ENCODE measurements around the gene RELB.

The RELB gene

DNA sequence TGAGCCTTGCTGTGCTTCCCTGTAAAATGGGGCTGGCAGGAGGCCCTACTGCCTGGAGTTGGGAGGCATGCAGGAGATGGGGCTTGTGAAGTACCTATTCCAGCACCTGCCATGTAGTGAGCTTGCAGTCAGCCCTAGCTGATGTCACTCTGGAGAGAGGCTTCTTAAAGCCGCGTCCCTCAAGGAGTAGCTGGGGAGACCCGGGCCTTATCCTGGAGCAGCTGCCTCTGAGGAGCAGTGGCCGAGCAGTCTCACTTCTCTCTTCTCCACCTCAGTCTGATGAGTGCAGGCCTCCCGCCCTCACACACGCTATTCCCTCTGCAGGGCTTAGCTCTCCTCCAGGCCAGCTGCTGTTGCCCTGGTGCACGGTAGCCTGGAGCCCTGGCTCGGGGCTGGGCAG, 55.6 kb downstream of the RELB start:
- in situ Hi-C loops (cut with MboI; ENCODE audit: low sequenced_read_pairs), result no loop called here

DNA sequence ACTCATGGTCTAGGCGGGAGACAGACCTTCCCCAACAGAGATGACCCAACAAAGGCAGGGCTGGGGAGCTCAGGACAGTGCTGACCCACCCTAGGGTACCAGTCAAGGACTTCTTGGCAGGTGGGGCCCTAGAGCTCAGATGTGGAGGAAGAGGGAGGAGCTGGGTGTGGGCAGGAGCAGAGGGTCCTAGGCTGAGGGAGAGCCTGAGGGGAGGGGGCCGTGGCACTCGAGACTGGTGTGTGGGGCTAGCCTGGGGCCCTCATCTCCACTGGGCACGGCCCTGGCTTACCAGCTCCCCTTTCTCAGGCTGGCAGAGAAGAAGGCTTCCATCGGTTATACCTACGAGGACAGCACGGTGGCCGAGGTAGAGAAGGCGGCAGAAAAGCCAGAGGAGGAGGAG, 56.2 kb downstream of the RELB start:
- in situ Hi-C loops (cut with MboI; ENCODE audit: low sequenced_read_pairs), result no loop called here

DNA sequence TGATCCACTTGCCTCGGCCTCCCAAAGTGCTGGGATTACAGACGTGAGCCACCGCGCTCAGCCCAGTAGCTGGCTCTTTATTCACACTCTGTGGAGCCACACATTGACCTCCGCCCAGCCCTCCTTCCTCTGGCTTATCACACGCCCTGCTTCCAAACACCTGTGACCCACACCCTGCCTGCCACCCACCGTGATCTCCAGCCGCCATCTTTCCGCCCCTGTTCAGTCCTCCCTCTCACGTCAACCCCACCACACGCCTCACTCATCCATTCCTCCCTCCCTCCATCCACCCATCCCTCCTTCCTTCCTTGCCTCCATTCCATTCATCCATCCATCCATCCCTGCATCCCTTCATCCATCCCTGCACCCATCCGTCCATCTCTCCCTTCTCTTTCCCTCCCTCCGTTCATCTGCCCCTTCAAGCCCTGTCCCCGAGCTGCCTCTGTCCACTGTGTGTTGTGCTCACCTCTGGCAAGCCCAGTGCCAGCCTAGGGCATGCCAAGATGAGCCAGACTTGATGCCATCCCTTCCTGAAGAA, 57.4 kb downstream of the RELB start:
- in situ Hi-C loops (cut with MboI; ENCODE audit: low sequenced_read_pairs), result no loop called here

DNA sequence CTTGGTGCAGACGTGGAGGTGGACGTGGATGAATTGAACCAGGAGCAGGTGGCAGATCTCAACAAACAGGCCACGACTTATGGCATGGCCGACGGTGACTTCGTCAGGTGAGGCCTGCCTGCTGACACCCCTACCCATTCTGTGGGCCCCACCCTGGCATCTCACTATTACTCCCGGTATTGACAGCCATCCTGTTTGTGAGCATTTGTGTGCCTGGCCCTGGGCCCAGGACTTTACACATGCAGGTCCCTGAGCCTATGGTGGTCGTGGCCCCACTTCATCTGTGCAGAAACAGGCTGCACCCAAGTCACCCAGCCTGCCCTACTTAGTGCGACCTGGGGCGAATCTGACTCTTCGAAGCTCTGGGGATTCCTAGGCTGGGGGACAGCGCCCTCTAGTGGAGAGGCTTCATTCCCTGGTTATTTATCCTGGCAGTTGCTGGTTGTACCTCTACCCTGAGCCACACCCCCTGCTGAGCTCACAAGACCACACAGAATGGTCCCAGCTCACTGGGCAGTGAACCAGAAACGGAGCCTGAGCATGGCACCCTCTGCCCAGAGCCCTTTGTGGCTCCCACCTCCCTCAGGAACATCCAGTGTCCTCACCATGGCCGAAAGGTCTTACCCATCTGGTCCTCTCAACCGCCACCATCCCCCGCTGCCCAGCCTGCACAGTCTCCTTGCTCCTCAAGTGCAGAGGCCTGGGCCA, 58.1 kb downstream of the RELB start:
- in situ Hi-C loops (cut with MboI; ENCODE audit: low sequenced_read_pairs), result no loop called here

DNA sequence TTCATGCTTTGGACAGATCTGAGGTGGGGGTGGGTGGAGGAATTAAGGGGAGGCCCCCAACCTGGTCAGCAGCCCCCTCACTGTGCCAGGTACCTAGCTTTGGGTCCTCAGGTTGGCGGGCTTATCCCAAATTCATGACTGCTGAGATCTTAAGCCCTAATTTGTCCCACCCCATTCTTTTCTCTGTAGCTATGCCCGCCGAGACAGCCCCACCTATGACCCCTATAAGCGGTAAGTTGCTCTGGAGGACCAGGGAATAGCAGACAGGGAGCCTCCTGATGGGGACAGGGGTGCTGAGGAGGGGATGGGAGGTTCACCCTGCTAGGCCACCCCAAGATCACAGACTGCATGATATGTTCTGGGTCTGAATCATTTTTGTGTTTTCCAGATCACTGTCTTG, 60.7 kb downstream of the RELB start:
- in situ Hi-C loops (cut with MboI; ENCODE audit: low sequenced_read_pairs), result no loop called here

DNA sequence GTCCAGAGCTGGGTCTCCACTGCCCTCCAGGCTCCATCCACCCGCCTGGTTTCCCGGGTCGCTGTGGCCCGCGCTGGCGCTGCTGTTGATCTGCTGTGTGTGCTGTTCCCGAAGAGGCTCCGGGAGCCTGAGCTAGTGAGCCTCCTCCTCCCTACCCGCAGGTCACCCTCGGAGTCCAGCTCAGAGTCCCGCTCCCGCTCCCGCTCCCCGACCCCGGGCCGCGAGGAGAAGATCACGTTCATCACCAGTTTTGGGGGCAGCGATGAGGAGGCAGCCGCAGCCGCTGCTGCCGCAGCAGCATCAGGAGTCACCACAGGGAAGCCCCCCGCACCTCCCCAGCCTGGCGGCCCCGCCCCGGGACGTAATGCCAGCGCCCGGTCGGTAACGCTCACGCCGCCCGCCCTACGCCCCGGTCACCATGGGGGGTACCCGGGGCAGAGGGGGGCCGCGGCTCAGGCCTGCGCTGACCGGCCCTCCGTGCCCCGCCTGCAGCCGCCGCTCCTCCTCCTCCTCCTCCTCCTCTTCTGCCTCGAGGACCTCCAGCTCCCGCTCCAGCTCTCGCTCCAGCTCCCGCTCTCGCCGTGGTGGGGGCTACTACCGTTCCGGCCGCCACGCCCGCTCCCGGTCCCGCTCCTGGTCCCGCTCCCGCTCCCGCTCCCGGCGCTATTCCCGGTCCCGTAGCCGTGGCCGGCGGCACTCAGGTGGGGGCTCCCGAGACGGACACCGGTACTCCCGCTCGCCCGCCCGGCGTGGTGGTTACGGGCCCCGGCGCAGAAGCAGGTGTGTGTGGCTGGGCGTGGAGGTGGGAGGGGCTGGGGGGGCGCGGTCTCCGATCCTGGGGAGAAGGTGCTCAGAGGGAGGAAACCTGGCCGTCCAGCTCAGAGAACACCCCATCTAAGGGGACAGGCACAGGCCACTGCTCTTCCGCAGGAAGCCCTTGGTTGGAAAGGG, 62.9 kb downstream of the RELB start:
- in situ Hi-C loops (cut with MboI; ENCODE audit: low sequenced_read_pairs), result no loop called here

DNA sequence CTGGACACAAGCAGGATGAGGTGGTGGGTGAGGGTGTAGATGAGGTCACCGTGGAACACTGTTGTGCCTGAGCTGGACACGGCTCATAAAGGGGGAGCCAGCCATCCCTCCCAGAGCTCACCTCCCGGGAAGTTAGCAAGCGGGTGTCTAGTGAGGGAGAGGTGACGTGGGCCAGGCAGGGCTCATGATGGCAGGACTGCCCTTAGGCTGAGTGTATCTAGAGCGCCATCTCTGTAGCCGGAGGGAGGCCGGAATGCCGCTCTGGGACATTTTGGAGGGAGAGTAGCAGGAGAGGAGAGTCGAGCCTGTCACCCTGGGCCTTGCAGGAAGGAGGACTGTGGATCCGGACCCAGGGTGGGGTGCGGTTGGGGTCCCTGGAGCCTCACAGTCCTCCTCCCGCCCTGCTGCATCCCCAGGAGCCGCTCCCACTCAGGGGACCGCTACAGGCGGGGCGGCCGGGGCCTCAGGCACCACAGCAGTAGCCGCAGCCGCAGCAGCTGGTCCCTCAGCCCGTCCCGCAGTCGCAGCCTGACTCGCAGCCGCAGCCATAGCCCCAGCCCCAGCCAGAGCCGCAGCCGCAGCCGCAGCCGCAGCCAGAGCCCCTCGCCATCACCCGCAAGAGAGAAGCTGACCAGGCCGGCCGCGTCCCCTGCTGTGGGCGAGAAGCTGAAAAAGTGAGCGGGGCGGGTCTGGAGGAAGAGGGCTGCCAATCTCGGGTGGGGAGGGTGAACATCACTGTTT, 65.8 kb downstream of the RELB start:
- in situ Hi-C loops (cut with MboI; ENCODE audit: low sequenced_read_pairs), result no loop called here

DNA sequence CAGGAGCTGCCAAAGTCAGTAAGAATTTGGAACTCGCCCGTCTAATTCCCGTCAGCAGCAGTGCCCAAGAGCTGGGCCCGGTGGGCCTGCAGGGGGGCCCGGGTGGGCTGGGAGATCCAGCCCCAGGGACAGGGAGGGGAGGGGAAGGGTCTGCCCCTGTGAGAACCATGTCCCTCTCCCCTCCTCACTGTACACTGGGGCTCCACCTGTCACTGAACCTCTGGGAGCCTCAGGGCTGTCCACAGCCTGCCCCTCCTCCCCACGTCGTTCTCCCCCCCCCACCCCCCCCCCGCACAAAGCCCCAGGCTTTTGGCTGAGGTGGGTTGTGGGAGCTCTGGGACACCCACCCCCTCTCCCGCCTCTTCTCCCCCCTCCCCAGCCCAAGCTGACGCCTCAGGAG, 66.8 kb downstream of the RELB start:
- in situ Hi-C loops (cut with MboI; ENCODE audit: low sequenced_read_pairs), result no loop called here

DNA sequence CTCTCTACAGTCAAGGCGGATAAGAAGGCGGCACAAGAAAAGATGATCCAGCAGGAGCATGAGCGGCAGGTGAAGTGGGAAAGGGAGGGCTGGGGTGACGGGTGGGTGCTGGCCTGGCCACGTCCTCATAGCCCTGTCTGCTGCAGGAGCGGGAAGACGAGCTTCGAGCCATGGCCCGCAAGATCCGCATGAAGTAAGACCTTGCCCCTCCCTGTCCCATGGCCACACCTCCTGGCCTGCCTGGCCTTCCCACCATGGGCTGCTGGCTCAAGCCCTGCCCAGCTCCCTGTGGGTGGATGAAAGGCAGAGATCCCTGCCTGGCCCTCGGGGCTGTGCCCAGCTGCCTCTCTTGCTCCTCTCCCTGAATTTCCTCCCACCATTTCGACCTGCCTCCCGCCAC, 67.8 kb downstream of the RELB start:
- in situ Hi-C loops (cut with MboI; ENCODE audit: low sequenced_read_pairs), result no loop called here

DNA sequence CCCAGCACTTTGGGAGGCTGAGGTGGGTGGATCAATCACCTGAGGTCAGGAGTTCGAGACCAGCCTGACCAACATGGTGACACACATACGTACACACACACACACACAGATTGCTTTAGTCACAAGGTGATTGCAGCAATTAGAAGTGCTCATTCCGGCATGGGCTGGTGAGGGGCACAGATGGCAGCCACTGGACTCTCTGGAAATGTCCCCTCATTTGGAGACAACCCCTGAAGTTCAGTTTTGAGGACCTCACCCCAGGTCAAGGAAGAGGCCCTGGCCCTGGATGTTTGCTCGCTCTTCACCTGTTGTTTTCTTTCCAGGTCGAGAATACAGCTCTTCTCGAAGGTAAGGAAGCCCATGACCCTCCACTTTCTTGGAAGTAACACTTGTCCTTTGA, 69.0 kb downstream of the RELB start:
- in situ Hi-C loops (cut with MboI; ENCODE audit: low sequenced_read_pairs), result no loop called here

DNA sequence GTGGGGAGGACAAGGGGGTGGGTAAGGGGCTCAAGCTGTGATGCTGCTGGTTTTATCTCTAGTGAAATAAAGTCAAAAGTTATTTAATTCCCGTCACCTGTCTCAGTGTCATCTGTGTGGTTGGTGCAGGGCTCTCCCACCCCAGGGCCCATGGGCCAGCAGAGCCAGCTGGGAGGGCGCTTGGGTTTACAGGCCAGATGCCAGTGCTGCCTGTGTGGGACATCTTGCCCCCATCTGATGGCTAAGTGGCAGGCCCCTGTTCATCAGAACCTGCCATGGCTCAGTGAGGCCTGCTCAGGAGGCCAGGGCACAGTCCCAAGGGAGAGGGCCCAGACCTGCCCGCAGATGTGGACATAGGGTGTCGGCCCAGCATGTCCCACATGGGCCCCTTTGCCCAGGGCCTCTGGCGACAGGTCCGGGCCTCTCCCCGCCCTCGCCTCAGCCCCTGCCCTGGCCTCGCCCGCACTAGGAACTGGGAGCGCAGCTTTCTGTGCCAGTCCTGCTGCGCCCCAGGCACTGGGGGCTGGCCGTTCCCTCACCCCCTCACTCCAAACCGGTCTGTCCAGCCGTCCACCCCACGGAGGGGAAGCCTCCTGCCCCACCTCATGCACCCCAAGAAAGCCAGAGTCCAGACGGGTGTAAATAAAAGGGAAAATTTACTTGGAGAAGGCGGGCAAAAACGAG, 69.7 kb downstream of the RELB start:
- in situ Hi-C loops (cut with MboI; ENCODE audit: low sequenced_read_pairs), result no loop called here

DNA sequence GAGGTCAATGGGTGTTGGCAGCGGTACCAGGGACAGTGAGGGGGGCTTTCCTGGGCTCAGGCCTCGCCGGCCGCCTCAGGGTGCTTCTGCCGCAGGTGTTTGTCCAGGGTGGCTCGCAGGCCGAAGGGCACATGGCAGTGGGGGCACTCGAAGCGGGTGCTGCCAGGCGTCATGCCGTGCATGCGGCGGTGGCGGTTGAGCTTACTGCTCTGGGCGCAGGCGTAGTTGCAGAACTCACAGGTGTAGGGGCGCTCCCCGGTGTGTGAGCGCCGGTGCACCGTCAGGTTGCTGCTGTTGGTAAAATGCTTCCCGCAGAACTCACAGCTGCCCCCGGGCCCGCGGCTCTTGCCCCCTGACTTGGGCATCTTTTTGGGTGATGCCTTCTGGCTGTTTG, 70.3 kb downstream of the RELB start:
- in situ Hi-C loops (cut with MboI; ENCODE audit: low sequenced_read_pairs), result no loop called here

DNA sequence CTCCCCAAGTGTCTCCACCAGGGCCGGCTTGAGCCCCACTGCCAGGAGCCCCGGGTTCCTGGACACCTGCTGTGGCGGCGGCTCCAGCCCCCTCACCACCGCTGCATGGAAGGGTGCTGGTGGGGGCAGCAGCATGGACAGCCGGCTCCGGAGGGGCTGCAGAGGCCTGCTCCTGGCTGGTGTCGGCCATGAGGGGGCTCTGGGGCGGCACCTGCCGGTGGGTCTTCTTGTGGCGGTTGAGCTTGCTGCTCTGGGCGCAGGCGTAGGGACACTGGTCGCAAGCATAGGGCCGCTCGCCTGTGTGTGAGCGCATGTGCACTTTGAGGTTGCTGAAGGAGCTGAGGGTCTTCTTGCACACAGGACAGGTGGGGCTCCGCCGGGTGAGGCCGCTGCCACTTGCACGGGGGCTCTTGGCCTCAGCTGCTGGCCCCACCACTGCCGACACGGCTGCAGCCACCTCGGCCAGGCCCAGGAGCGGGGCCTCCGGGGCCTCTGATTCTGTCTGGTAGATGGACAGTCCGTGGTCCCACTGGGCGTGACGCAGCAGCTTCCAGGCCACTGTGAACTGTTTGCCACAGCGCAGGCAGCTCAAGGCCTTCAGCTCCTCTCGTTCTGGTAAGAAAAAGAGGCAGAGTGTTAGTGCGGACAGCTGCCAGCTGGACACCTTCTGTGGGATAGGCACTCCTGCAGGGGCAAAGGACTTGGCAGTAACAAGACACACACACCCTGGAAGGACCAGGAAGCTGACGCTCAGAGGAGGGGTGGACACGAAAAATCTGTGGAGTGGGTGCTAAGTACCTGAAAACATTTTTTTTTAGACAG, 70.9 kb downstream of the RELB start:
- in situ Hi-C loops (cut with MboI; ENCODE audit: low sequenced_read_pairs), result no loop called here

DNA sequence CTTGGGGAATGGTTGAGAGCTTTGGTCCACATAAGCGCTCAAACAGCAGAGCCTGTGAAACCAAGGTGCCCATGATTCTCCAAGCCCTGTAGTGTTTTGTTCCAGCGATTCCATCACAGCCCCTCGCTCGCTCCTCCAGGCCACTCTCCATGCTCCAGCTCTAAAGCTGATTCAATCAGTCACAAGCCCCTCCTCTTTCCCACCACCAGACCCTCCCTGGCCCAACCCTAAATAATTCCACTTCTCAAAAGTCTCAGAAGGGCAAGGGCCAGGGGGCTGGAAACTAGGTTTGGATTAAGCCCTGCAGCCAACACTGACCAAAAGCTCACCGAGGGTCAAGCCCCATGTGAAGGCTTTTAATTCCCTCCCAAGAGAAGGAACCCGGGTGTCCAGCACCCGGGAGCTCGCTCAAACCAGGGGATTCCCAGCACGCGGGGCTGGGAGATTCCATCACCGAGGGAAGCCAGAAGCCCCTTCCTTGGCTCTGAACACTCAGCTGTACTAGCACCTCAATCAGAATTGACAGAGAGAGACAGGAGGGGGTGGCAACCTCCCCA, 73.6 kb downstream of the RELB start:
- in situ Hi-C loops (cut with MboI; ENCODE audit: low sequenced_read_pairs), result no loop called here

DNA sequence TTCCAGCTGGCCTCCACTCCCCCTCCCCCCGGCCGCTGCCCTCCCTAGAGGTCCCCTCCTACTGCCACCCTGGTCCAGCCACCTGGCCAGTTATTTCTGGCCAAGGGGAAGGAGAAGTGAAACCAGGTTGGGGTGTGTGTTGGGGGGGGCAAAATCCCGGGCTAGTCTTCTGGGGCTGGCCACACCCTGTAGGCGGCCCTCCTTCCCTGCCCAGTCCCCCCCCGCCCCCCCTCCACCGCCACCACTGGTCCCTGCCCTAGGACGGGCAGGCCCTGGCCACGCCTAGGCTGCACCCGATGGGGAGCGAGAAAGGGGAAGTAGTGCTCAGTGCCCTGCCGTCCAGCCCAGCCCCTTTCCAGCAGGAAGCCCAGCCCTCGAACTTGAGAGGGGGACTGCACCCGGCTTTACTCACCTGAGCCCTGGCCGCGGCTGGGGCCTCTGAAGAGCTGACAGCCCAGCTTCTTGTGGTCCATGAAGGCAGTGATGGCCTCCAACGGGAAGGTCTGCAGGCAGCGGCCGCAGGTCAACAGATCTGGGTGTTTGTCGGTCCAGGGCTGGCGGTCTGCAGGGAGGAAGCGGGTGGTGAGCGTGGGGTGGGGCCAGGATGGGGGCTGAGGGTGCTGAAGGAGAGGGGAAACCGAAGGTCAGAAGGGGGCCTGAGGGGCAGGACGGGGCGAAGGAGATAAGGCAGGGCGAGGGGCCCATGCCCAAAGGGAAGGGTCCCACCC, 74.2 kb downstream of the RELB start:
- in situ Hi-C loops (cut with MboI; ENCODE audit: low sequenced_read_pairs), result no loop called here

DNA sequence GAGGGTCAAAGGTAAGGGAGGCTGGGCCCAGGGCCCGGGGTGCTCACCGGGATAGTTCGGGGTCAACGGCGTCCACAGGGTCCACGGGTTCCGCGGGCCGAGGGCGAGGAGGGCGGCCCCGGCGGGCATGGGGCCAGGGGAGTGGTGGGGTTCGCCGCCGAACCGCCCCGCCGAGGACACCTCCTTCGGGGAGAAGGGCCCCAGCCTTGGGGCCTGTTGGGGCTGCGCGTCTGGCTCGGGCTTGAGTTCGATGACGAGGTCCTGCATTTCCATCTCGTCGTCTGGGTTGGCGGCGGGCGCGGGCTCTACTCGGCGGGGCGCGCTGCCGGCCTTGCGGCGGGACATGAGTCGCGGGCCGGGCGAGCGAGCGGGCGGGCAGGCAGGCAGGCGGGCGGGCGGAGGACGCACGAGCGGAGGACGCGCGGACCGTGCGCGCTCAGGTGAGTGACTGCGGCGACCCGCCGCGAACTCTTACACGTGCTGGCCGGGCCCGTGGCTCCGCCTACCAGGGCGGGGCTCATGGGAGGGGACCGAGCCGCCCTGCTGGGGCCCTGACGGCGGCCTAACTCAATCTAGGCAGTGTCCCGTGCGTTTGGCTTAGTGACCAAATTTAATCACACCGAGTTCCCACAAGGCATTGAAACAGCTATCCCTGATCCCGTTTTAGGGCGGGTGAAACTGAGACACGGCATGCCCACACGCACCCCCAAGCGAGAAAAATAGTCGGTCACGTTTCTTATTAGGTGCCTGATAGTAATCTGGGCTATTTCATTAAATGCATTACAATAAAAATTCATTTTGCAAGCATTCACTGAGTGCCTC, 75.0 kb downstream of the RELB start, which contains the start of gene ZNF296:
TSS of gene ZNF296 (minus strand) at position 450 of the 822 bp plus-strand sequence. CDS start at position 345, 105 bp downstream.
- in situ Hi-C loops (cut with MboI; ENCODE audit: low sequenced_read_pairs), result no loop called here

DNA sequence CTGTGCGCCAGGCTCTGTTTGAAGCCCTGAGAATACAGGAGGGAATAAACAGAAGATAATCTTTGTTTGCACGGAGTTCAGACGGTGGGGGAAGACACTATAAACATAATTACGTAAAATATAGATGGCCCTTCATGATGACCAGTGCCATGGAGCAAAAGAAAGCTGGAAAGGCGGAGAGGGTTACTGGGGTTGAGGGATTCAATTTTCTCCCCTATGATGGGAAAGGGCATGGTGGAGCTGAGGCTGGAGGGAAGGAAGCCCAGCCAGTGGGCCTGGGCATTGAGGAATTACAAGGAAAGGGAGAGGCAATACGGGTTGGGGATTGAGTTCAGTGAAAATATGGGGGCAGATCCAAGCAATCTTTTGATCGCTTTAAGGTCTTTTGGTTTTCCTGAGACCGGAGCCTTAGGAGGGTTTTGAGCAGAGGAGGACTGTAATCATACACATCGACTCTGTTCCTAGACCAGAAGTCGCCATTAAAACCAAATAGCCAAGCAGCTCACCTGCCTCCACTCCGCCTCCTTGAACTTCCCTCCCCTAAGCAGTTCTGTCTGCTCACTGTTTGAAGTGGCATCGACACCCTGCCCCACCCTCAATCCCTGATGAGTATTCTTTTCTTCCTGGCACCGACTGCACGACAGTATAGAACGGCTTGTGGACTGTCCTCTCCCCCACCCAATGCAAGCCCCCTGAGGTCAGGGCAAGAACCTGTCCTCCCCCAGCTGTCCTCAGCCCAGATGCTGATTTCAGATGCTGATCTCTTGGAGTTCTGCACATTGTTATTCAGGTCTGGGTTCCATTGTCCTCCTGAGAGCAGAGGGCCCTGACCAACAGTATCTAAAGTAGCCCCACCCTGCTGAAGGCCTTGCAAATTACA, 75.8 kb downstream of the RELB start:
- in situ Hi-C loops (cut with MboI; ENCODE audit: low sequenced_read_pairs), result no loop called here
